ENCODE data around the gene GCNA. TPM values are rescaled to one million over a fixed set of nuclear protein-coding genes. Genes with fewer than 3 reads are reported as not detected.

The GCNA gene
- total and polyA plus RNA-seq, 2 of the 13 experiments (the other 11 are each of a cell fraction or from before 2014, with no cell fraction given) = 0.38 to 0.66 TPM

DNA sequence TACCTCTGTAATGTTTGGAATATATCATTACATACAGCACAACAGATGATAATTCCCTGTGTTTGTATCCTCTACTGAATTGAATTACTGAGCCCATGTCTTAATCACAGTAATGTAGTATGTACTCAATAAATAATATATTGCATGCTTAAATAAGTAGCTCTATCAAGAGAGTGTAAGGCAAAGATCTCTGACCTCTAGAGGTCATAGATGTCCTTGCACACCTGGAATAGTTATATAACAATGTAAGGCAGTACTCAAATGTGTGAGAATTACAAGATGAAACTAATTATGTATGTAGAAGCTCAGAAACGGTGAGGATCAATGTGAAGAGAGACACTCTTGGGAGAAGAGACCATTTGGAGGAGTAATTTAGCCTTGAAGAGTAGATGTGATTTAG, 14.3 kb upstream of the GCNA start (continued):
- TF ChIP-seq, protein P1, sequence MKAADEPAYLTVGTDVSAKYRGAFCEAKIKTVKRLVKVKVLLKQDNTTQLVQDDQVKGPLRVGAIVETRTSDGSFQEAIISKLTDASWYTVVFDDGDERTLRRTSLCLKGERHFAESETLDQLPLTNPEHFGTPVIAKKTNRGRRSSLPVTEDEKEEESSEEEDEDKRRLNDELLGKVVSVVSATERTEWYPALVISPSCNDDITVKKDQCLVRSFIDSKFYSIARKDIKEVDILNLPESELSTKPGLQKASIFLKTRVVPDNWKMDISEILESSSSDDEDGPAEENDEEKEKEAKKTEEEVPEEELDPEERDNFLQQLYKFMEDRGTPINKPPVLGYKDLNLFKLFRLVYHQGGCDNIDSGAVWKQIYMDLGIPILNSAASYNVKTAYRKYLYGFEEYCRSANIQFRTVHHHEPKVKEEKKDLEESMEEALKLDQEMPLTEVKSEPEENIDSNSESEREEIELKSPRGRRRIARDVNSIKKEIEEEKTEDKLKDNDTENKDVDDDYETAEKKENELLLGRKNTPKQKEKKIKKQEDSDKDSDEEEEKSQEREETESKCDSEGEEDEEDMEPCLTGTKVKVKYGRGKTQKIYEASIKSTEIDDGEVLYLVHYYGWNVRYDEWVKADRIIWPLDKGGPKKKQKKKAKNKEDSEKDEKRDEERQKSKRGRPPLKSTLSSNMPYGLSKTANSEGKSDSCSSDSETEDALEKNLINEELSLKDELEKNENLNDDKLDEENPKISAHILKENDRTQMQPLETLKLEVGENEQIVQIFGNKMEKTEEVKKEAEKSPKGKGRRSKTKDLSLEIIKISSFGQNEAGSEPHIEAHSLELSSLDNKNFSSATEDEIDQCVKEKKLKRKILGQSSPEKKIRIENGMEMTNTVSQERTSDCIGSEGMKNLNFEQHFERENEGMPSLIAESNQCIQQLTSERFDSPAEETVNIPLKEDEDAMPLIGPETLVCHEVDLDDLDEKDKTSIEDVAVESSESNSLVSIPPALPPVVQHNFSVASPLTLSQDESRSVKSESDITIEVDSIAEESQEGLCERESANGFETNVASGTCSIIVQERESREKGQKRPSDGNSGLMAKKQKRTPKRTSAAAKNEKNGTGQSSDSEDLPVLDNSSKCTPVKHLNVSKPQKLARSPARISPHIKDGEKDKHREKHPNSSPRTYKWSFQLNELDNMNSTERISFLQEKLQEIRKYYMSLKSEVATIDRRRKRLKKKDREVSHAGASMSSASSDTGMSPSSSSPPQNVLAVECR (CRISPR knock-in tag; IDR thresholded peaks at IDR 0.05; ENCODE audit: borderline replicate concordance) = no peak
- no peak for TF ChIP-seq ZNF782 (CRISPR knock-in tag; IDR thresholded peaks at IDR 0.05; ENCODE audit: borderline replicate concordance)
- TF ChIP-seq FOSL2 (CRISPR knock-in tag; IDR thresholded peaks at IDR 0.05) = no peak
- TF ChIP-seq KAT8 (CRISPR knock-in tag; IDR thresholded peaks at IDR 0.05) = no peak
- no peak for TF ChIP-seq ZNF350 (CRISPR knock-in tag; IDR thresholded peaks at IDR 0.05; ENCODE audit: borderline replicate concordance, low read depth)
- TF ChIP-seq ZNF768 (CRISPR knock-in tag; IDR thresholded peaks at IDR 0.05) = no peak
- TF ChIP-seq NCOR1 (IDR thresholded peaks at IDR 0.05; ENCODE audit: borderline replicate concordance, low read length) = no peak
- no peak for TF ChIP-seq ZNF230 (CRISPR knock-in tag; IDR thresholded peaks at IDR 0.05)
- TF ChIP-seq ZNF367 (CRISPR knock-in tag; IDR thresholded peaks at IDR 0.05; ENCODE audit: borderline replicate concordance) = no peak
- TF ChIP-seq, protein P2, sequence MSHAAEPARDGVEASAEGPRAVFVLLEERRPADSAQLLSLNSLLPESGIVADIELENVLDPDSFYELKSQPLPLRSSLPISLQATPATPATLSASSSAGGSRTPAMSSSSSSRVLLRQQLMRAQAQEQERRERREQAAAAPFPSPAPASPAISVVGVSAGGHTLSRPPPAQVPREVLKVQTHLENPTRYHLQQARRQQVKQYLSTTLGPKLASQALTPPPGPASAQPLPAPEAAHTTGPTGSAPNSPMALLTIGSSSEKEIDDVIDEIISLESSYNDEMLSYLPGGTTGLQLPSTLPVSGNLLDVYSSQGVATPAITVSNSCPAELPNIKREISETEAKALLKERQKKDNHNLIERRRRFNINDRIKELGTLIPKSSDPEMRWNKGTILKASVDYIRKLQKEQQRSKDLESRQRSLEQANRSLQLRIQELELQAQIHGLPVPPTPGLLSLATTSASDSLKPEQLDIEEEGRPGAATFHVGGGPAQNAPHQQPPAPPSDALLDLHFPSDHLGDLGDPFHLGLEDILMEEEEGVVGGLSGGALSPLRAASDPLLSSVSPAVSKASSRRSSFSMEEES (CRISPR knock-in tag; IDR thresholded peaks at IDR 0.05) = no peak
- TF ChIP-seq ZEB1 (IDR thresholded peaks at IDR 0.05; ENCODE audit: insufficient replicate concordance, low read depth) = no peak
- no peak for TF ChIP-seq RBM39 (IDR thresholded peaks at IDR 0.05; ENCODE audit: low read depth, low read length, poor library complexity, severe bottlenecking)
- no peak for TF ChIP-seq HNRNPLL (IDR thresholded peaks at IDR 0.05; ENCODE audit: low read depth, low read length, poor library complexity, severe bottlenecking)
- no peak for TF ChIP-seq FOXJ3 (CRISPR knock-in tag; IDR thresholded peaks at IDR 0.05; ENCODE audit: borderline replicate concordance)
- TF ChIP-seq REL (CRISPR knock-in tag; conservative IDR thresholded peaks at IDR 0.05) = no peak
